ENCODE results near the gene EVPL.

EVPL gene

DNA sequence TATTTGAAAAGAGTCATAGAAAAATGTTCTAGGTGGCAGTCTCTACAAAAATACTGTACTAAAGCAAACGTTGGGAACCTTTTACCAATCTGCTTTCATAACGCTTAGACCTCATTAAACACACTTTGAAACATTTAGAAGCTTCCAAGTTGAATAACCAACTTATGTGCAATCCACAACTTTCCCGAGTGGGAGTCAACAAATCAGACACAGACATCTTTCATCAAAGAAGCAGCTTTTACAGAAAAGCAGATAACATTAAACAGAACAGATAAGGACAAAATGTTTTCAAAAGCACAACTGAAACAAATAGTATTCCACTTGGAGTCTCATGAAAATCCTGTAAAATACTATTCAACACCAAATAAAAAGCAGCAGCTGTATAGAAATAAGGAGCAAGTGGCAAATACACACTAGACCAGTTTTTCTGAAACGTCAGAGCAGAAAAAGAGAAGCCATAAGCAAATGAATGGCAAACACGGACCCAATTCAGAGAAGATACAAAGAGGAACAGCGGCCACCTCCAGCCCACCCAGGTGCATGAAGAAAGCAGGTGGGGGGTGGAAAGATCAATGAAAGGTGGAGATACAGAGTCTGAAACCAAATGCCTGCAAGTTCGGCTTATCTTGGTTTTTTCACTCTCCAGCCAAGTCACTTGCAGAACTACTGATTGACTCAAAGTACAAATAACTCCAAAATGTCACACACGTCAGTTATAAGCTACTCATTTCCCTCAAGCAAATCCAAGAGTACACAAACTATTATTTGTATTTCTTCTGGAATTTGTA is 67.9 kb downstream of the EVPL start:
- DNase-seq: no peak

All from NCI-H2081 (cell line).